Left kidney (tissue), 2 donors: ENCODE measurements around the gene ORC4. TPM values are rescaled to one million over a fixed set of nuclear protein-coding genes. Genes with fewer than 3 reads are reported as not detected.

Experiments
- DNase-seq: peaks from one replicate; pipeline ENCODE4 v3.0.0-alpha.2; 2013
- polyA plus RNA-seq: library from polyadenylated mRNA; unstranded; fragments of 120-200 nt; gene quantifications from one replicate; pipeline ENCODE4 v1.2.1, GENCODE V29; 2013; ENCODE audit not compliant: insufficient read length

ORC4 gene
- polyA plus RNA-seq, 1 donor = 145 TPM

GRCh38 chr2:147934881-147935620 is 85.5 kb downstream of the ORC4 start:
- DNase-seq = no peak

- DNase-seq = no peak
These were observed 86.6 kb downstream of the ORC4 start for GRCh38 chr2:147933931-147934330.

GRCh38 chr2:147927053-147927588 is 93.4 kb downstream of the ORC4 start:
- DNase-seq = no peak

- no peak for DNase-seq
These were observed 94.7 kb downstream of the ORC4 start for GRCh38 chr2:147925886-147926285.

- DNase-seq = no peak
These were observed 95.9 kb downstream of the ORC4 start for GRCh38 chr2:147924647-147925046.

GRCh38 chr2:147923846-147924245 is 96.7 kb downstream of the ORC4 start:
- DNase-seq = no peak

- no peak for DNase-seq
These were observed 103.4 kb downstream of the ORC4 start for GRCh38 chr2:147917161-147917560.

GRCh38 chr2:147916723-147917122 is 103.8 kb downstream of the ORC4 start:
- no peak for DNase-seq

GRCh38 chr2:147916067-147916466 is 104.5 kb downstream of the ORC4 start:
- DNase-seq = no peak

GRCh38 chr2:147913701-147914480 is 106.6 kb downstream of the ORC4 start:
- DNase-seq = no peak

- peak; percentile 59 for DNase-seq
These were observed 109.5 kb downstream of the ORC4 start for GRCh38 chr2:147910990-147911473.

- no peak for DNase-seq
These were observed 111.4 kb downstream of the ORC4 start for GRCh38 chr2:147909178-147909577.

- no peak for DNase-seq
These were observed 116.5 kb downstream of the ORC4 start for GRCh38 chr2:147904051-147904450.

- DNase-seq = no peak
These were observed 131.9 kb downstream of the ORC4 start for GRCh38 chr2:147888680-147889079.

- no peak for DNase-seq
These were observed 134.4 kb downstream of the ORC4 start for GRCh38 chr2:147886136-147886535.

- no peak for DNase-seq
These were observed 135.7 kb downstream of the ORC4 start for GRCh38 chr2:147884830-147885229.

- no peak for DNase-seq
These were observed 137.9 kb downstream of the ORC4 start for GRCh38 chr2:147882631-147883030.

Other genes with a start within 250 kb of the ORC4 start
- gene ACVR2A, start 175.7 kb downstream of the ORC4 start, polyA plus RNA-seq = 33.0 TPM
- 52.6 TPM for gene MBD5, start 354 bp upstream of the ORC4 start, polyA plus RNA-seq